Kidney epithelial cell (primary cell): ENCODE results near the gene THSD4. TPM values are rescaled to one million over a fixed set of nuclear protein-coding genes. Genes with fewer than 3 reads are reported as not detected.

Source experiments
- DNase-seq: peaks from one replicate; pipeline ENCODE4 v3.0.0-alpha.2; 2010; ENCODE audit warnings: low read depth
- H3K27me3 ChIP-seq: 2 replicates; pipeline ENCODE4 v1.6.0; 2011; ENCODE audit warnings: low read length; ENCODE audit not compliant: control insufficient read depth, insufficient read depth
- H3K36me3 ChIP-seq: 2 replicates; pipeline ENCODE4 v1.5.1; 2011; ENCODE audit warnings: low read length; ENCODE audit not compliant: control insufficient read depth, insufficient read depth
- H3K4me3 ChIP-seq: 2 replicates; pipeline ENCODE4 v1.5.1; 2011; ENCODE audit warnings: low read depth, mild to moderate bottlenecking, control low read depth, low read length
- CTCF ChIP-seq: IDR thresholded peaks from 2 replicates; pipeline ENCODE4 v1.5.1; 2011; ENCODE audit warnings: mild to moderate bottlenecking, moderate library complexity, low read length, control low read depth, inconsistent platforms; ENCODE audit not compliant: insufficient read depth, poor library complexity, severe bottlenecking
- total RNA-seq: library from RNA; depleted of rRNA; stranded (reverse); fragments of >200 nt; gene quantifications from 2 replicates; pipeline ENCODE4 v1.2.3, GENCODE V29; 2015

Gene THSD4
- total RNA-seq, 1 donor from 2014 or later: 17.7 TPM

GRCh38 chr15:71328453-71328852, 213.2 kb downstream of the THSD4 start:
- Histone ChIP-seq H3K27me3 (no peaks in the 10 kb centered on the region), H3K36me3 (no peaks in the 10 kb centered on the region), H3K4me3 (no peak overlapping the region)
- DNase-seq: no peak
- TF ChIP-seq CTCF: no peak

GRCh38 chr15:71329041-71329440, 213.8 kb downstream of the THSD4 start:
- no peak for TF ChIP-seq CTCF
- Histone ChIP-seq H3K4me3 (no peak overlapping the region), H3K36me3 (no peaks in the 10 kb centered on the region), H3K27me3 (no peaks in the 10 kb centered on the region)
- no peak for DNase-seq

- Histone ChIP-seq H3K27me3 (no peaks in the 10 kb centered on the region), H3K36me3 (no peaks in the 10 kb centered on the region), H3K4me3 (no peak overlapping the region)
- peak; percentile 66 for DNase-seq
- TF ChIP-seq CTCF: no peak
Observed at GRCh38 chr15:71329497-71330260, 214.4 kb downstream of the THSD4 start.

DNA sequence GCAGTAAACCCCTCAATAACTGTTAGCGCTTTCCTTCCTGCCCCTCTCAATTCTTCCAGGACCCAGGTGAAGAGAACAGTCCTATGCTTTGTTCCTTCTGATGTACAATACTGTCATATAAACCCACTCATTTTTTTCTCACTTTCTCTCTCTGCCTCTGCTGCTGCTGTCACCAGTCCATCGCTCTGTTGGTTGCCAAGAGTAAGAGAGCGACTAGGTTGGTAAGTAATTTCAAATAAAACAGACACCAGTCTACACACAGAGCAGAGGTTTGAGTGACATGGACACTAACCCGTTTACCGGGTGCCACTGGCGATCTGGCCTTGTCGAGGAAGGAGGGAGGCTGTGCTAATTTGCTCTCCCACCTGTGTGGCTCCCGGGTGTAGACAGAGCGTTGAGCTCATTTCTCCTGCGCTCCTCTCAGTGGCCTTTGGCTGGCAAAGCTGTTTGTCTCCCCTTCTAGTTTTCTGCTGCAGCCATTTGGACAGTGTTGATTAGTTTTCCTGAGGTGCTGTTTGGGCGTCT, 215.4 kb downstream of the THSD4 start:
- DNase-seq: no peak
- H3K36me3 ChIP-seq: no peaks in the 10 kb centered on the region
- no peak for TF ChIP-seq CTCF
- no peaks in the 10 kb centered on the region for H3K27me3 ChIP-seq
- H3K4me3 ChIP-seq: no peak overlapping the region

DNA sequence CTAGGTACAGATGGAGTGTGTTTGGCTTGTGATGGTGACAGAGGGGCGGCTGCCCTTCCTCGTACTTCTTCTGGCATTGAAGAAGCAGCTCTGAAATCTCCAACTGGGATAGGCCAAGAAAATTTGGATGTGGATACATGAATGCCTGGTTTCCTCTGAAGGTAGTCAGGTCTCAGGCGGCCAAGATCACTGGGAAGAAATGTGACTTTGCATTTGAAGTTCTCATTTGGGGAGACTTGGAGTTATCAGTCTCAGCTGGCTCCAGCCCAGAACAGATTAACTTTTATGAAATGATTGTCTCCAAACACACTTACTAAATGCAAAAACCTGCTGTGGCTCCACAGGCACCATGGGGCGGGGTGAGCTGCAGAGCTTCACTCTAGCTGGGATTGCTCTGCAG, 215.9 kb downstream of the THSD4 start:
- no peak overlapping the region for H3K4me3 ChIP-seq
- no peaks in the 10 kb centered on the region for H3K27me3 ChIP-seq
- no peak for TF ChIP-seq CTCF
- no peaks in the 10 kb centered on the region for H3K36me3 ChIP-seq
- no peak for DNase-seq
